Midbrain (tissue), 1 donor: Measurements from ENCODE around the gene MEIS1.

Experiments used
- DNase-seq: peaks from one replicate; lab custom pipeline; 2025; lab: John Stamatoyannopoulos, UW

MEIS1 gene

DNA sequence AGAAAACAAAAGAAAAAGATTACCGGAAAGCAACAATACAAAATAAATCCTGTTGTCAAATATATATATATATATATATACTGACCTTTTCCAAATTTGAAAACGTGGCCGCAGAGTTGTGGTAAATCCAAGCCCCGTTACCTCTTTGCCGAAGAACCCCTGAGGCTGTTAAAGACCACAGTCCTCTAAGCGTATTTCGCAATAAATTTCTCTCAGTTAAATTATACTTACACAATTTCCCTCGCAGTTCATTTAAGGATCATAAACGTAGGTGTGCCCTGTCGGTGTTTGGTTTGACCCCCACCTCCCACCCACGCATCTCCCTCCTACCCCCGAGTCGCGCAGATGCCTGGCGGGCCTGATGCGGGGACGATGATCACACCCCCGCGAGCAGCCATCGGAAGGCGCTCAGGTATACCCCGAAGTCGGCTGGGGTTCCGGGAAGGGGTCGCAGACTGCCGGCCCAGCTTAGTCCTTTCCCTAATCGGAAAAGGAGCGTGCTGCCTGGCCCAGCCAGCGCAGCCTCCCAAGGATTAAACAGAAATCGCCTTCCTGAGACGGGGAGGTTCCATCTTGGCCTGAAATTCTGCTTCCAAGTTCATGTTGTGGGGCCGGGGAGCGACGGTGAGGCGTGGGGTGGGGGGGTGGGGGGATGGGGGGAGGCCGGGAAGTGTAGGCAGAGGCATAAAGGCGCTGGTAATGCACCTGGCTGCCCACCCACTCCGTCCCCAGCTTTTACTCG is 2.9 kb upstream of the MEIS1 start:
- DNase-seq: no peak

DNA sequence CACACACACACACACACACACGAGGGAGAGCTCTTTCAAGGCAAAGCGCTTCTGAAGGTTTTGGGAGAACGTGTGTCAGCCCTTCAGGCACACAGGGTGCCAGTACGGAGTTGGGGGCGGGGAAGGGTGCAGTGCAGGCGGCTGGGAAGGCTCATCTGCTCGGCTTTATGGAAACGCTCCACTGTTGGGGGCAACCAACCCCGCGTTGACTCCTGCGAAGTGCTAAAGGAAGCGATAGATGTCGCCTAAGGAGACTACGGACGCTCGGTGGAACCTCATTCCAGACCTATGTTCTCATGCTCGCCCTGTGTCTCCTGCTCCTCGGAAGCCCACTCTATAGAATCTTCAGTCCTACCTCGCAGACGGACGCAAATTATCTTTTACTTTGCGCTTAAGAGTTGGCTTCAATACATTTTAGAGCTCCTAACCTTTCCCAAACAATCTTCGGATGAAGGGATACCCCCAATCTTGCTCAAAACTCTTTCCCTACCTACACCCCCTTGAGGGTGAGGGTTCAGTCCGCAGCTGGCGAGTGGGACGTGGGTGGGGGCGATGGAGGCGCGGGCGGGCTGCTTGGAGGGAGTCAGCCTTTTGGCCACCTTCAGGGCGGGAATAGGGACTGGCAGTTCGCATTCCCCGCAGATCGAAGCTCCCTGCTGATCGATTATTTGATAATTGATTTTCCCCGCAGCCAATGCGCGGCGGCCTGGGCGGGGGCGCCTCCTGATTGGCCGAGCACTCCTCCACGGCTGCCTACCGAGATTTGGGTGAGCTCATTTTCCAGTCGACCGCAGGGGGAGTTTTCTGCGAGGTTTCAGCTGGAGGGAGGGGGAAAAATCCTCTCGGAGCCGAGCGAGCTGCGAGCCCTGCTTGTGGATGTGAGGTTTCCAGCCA is 1.9 kb upstream of the MEIS1 start:
- DNase-seq: peak; percentile 92

DNA sequence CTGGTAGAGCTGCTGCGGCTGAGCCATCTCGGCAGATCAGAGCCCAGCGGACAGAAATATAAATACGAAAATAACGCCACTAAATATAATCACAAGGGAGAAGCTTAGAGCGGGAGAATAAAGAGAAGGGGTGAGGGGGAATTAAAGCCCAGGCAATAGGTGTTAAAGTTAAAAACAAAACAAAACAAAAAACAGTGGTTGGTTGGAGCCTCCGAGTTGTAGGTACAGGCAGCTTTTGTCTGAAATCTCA is 1.3 kb upstream of the MEIS1 start:
- DNase-seq: no peak

DNA sequence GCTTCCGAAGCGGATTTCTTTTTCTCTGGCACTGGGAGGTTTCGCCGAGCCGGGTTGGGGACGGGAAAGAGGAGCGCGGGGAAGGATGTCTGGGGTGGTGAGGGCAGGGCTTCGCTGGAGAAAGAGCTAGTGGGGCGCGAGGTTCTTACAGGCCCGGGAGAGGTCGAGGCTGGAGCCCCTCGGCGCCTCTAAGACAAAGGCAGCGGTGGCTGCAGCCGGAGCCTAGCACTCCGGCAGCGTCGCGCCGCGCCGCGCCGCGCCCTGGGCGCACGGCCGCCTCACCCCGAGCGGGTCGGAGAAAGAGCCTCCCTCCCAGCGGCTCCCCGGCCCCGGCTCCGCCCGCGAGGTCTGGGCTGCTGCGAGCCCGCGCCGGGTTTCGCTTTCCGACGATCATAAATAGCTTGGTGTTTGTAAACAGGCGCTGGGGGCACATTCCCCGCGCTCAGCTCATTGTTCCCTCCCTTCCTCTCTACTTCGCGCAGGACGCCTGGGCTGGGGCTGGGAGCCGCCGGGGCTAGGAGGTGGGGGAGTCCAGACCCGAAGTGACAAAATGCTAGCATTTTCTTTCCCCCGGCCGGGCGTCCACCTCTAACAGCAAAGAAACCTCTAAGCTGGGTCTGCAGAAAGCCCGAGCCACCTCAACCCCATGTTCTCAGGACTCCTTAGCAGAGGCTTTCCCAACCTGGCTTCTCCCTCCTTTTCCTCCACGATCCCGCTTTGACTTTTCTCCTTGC is 813 bp upstream of the MEIS1 start:
- peak; percentile 64 for DNase-seq

DNA sequence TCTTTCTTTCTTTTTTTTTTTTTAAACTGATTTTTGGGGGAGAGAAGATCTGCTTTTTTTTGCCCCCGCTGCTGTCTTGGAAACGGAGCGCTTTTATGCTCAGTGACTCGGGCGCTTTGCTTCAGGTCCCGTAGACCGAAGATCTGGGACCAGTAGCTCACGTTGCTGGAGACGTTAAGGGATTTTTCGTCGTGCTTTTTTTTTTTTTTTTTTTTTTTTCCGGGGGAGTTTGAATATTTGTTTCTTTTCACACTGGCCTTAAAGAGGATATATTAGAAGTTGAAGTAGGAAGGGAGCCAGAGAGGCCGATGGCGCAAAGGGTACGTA is 587 bp downstream of the MEIS1 start:
- DNase-seq: no peak

DNA sequence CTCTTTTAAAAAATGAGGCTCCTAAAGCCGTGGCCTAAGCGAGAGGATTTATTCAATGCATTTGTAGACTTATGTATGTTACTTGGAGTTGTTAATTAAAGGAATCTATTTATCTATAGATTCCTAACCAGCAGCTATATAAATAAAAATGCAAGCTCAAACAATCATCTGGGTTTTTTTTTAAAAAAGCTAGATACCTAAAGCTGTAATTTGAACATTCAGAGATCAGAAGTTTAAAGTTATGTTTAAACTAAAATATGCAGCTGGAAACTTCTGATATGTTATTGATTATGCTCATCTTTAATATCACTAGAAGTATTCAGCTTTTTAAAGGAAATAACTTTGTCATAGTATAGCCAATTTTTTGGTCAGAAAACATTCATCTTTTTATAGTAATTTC is 1.0 kb downstream of the MEIS1 start:
- DNase-seq: no peak

DNA sequence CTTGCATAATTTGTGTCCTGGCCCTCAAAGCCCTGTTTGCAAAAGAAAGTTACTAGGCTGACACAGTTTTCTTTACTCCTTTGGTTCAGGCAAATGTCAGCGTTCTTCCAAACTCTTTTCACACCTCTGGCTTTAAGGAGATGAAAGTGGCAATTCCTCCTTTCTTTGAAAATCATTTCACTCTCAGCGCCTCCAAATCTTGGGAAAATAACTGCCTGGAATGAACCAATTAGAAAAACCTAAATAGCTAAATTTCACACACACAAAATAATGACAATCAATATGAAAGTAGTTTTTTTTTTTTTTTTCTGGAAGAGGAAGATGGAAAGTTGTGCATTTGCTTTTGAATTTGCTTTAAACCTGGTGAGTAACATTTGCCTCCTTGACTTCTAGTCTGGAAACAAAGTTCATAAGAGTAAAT is 1.7 kb downstream of the MEIS1 start:
- DNase-seq: peak; percentile 54

DNA sequence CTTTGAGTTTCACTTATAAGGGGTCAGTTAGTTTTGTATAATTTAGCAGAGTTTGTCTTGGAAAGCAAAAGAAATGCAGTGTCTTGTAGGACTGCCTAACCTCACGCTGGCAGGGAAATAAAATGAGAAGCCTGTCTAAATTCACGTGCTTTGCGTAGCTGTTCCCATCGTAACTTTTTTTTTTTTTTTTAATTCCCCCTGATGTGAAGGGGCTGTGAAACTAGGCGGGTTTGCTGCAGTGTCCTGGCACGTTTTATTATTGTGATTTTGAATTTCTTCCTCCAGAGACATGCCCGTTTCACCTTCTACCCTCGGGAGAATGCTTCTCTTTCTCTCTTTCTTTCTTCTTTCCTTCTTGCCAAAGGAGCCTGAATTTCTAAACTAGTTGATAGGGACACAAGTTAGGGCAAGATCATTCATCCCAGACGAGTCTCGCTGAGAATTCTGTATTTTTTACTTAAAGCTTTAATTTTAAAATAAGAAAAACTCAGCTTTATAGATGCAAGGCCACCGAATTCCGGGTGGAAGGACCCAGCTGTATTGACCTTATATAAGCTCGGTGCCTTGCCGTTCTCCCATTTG is 2.3 kb downstream of the MEIS1 start:
- DNase-seq: peak; percentile 53

DNA sequence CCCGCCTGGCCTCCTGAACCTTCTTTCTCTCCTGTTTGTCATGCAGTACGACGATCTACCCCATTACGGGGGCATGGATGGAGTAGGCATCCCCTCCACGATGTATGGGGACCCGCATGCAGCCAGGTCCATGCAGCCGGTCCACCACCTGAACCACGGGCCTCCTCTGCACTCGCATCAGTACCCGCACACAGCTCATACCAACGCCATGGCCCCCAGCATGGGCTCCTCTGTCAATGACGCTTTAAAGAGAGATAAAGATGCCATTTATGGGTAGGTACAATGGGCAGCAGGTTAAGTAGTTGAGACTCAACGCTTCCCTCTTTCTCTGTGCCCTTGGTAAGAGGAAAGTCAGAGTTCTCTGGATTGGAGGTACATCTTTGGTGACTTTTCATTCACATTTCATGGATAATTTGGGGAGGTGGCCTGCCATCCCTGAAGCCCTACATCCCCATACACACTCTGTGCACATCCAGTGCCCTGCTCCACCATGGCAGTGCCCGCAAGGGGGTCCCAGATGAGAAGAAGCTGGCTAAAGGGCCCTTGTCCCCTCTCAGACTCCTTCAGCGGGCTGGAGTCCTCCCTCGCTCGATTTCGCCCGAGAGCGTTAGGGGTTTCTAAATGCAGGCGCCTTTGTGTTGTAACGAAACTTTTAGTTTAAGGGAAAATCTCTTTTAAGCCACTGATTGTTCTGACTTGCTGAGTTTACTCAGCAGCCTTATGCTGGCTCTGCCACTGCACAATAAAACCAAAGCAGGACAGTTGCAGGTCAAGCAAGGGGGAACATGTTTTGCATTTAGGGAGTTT is 3.0 kb downstream of the MEIS1 start:
- peak; percentile 53 for DNase-seq

DNA sequence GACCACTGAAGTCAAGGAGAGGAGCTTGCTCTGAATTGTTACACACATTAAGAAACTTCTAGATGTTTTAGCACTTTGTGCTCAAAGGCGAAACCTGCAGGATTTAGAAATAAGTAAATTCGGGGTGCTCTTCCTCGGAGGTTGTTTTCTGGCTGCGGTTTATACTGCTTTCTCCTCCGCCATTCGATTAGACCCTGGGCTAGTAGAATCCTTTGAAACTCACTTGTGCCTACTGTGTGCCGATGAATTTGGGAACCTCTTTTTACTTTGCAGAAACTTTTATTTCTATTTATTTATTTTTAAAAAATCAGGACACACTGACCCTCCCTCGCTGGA is 3.5 kb downstream of the MEIS1 start:
- no peak for DNase-seq

DNA sequence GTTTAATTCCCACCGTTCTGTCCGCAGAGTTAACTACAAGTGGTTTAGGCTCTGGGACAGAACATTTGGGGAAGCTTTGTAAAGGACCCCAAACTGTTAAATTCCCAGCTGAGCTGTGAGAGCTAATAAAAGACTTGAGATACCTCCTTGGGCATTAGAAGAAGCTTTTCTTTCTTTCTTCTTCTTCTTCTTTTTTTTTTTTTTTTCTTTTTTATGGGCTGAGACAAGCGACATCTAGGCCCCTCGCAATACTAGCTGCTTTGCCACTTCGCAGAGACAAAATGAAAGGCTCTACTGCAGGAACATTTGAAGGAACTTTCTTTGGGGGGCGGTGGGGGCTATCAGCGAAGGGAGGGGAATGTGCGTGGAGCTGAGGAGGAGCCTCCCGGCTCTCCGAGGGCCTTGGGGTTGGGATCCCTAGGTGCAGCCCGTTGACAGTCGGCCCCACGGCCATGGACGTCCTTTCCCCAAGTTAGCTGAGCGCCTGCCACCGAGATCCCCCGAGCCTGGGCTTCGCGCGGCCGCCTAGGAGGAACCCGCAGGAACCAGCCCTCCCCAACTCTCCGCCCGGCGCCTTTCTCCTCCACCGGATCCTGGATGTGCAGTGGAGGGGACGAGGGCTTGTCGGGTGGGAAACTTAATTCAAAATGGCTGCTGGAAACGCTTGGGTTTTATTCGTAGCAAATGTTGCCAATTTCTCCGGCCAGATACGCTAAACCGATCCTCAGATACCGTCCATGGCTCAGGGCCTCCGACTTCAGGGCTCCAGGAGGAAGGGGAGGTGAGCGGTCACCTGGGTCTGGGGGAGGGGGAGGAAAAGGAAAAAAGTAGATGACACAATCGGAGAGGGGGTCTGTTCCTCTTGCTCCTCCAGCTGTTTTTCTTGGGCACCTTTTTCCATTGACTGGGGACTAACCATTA is 4.2 kb downstream of the MEIS1 start:
- DNase-seq: peak; percentile 43

DNA sequence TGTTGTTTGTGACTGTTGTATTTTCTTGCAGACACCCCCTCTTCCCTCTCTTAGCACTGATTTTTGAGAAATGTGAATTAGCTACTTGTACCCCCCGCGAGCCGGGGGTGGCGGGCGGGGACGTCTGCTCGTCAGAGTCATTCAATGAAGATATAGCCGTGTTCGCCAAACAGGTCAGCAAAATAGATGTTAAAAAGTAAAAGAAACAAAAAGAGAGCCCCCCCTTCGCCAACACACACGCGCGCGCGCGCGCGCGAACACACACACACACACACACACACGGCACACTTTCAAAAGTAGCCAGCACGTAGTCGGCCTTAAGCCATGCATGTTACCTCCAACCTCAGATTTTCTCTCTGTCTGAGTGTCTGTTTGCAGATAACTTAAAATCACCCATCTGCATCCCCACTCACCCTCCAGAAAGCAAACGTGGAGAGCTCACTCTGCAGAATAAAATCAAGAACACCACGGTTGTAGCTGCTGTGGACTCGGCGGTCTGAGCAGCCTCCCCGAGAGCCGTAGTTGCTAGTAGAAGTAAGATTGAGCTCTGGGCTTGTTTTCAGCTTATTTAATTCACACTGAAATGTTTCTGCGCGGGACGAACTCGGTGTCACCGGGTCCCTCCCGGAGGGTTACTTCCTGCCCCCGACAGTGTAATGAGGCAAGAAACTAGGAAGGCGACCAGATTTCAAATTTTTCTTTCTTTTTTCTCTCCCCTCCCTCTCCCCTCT is 5.1 kb downstream of the MEIS1 start:
- peak; percentile 28 for DNase-seq

DNA sequence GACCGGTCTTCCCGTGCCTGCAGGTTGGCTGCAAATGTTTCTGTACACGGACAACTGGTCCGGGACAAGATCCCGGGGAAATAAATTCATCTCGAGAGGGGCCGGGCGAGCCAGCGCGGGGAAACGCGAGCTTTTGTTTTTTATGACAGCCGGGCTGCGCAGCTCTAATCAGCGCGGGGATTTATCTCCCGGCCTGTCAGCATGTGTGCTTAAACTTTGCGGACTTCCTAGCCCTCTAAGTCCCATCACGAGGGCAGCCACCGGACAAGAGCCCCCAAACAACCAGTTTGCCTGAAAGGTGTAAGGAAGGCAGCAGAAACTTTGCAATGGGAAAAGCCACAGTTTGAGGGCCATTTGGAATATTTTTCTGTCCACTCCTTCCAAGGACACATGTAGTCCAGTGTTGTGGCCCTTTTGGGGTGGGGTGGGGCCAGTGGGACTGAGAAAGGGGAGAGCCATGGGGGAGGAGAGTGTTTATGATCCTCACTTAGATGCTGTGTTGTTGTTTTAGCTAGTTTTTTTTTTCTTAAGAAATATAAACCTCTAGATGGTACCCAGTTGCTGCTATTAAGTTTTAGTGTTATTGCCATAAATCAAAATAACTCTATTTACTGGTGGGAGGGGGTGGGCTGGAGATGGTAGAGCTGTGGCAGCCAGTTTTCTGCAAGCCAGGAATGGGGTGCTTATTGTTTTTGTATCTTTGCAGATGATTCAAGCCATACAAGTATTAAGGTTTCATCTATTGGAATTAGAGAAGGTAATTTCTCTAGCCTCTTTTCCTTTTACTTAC is 6.0 kb downstream of the MEIS1 start:
- no peak for DNase-seq

DNA sequence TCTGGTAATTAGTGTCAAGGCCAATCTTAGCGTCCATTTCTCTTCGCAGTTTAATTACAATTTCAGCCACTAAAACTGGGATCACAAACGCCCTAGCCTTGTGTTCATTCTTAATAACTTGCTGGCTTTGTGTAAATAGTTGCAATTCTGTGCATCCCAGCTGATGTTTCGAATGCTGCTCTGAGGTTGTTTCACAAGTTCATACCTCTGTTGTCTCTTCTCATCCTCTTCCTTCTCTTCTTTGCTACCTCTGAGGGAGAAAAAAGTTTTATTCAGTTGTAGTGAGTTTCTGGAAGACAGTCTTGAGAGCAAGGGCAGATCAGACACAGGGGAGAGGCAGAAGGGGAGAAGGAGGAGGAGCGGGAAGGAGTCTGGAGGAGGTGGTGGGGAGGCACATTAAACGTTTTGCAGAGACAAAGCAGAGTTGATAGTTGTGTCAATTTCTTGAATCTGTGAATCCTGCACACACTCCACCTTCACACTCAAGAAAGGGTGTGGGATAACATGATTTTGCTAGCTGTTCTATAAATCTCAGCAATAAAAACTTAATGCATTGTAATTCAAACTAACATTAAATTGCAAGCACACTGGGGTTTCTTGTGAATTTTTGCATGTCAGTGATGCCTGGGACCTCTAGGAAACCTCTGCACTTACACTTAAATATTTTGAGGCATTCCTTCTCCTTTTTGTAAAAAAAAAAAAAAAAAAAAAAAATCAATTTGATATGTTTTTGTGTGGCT is 6.8 kb downstream of the MEIS1 start:
- no peak for DNase-seq

DNA sequence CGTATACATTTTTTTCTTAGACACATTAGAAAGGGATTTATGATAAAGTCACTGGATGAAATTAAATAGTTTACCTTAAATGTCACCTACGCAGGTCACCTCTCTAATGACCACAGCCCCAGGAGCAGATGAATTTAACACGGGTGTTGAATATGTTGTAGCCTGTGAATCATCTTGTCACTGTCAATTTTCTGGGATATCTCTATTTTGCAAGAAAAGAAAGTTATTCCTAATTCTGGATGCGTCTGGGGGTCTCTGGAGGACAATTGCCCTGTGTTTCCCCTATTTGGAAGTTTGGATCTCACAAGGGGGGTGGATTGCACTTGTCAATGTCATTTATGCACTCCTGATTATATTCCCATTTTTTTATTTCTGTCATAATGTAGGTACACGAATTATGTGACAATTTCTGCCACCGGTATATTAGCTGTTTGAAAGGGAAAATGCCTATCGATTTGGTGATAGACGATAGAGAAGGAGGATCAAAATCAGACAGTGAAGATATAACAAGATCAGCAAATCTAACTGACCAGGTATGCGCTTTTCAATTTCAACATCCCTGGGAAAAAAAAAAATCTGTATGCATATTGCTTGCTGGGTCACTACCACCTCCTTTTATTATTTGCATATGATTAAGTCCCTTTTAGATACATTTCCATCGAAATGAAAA is 7.7 kb downstream of the MEIS1 start:
- no peak for DNase-seq

DNA sequence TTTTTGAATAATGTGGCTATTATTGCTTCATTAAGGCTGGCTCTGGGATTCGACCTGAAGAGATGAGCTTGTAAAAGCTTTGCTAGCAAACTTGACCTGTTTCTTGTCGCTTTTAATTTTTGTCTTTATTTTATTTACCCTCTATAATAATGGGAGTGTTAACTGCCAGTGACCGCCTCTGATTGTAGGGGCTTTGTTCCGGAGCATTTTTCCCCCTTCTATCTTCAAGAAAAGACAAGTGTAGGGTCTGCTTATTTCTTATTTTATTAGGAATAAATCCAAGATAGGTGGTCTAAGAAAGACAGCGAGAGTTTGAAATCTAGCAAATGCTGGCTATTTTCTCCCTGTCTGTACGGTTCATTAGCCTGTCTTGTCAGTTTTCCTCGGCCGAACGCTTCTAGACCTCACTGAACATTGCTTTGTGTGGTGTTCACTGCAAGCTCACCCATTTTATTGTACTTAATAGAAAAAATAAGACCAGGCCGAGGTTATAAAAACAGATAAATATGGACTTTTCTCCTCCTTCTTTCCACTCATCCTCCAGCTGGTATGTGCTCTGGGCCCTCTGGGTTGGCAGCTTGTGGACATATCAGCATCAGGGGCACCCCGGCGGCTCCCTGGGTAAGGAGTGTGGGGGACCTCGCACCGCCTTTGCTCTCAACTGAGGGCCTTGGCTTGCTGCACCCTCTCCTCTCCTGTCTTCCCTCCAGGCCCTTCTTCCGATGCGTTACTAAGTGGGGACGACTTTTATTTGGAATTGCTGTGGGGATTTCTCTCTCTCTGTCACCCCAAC is 8.5 kb downstream of the MEIS1 start:
- DNase-seq: no peak
